Stimulated activated CD4-positive, alpha-beta T cell treated with anti-CD3 and anti-CD28 coated beads, Interleukin-4, amount 100 ng/mL, for 24 hours (primary cell): ENCODE data around the gene TRPM5.

Experiments used
- DNase-seq: peaks from one replicate; pipeline ENCODE4 v3.0.0-alpha.2; 2020

Gene TRPM5

GRCh38 chr11:2435288-2436012 is 8.9 kb downstream of the TRPM5 start:
- no peak for DNase-seq

DNA sequence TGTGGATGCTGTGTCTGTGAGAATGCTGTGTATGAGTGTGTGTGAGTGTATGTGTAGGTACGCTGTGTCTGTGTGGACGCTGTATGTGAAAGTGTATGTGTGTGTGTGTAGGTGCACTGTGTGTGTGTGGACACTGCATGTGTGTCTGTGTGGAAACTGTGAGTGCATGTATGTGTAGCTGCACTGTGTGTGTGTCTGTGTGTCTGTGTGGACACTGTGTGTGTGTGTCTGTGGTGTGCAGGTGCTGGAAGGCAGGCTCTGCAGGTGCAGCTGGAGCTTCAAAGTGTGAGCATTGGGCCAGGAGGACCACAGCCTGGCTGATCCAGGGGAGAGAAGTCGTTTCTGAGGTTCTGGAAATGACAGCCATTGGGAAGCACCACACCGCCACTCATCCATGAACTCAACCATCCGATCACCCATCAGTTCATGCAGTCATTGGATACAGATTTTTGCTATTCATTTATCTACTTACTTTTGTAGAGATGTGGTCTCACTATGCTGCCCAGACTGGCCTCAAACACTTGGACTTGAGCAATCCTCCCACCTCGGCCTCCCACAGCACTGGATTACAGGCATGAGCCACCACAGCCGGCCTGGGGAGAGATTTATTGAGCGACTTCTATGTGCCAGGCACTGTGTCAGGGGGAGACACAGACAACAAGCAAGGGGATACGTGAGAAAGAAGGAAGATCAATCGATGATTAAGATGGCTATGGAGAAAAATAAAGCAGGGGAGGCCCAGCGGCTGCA is 9.6 kb downstream of the TRPM5 start:
- no peak for DNase-seq

DNA sequence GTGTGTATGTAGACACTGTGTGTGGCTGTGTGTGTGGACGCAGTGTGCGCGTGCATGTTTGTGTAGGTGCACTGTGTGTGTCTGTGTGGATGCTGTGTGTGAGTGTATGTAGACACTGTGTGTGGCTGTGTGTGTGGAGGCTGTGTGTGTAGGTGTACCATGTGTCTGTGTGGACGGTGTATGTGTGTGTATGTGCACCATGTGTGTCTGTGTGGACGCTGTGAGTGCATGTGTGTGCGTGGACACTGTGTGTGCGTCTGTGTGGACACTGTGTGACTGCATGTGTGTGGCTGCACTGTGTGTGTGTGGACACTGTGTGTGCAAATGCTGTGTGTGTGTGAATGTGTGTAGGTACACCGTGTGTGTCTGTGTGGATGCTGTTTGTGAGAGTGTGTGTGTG is 10.3 kb downstream of the TRPM5 start:
- no peak for DNase-seq

- no peak for DNase-seq
Measured at GRCh38 chr11:2433106-2433925, 11.0 kb downstream of the TRPM5 start.

GRCh38 chr11:2432628-2433071 is 11.7 kb downstream of the TRPM5 start:
- no peak for DNase-seq

DNA sequence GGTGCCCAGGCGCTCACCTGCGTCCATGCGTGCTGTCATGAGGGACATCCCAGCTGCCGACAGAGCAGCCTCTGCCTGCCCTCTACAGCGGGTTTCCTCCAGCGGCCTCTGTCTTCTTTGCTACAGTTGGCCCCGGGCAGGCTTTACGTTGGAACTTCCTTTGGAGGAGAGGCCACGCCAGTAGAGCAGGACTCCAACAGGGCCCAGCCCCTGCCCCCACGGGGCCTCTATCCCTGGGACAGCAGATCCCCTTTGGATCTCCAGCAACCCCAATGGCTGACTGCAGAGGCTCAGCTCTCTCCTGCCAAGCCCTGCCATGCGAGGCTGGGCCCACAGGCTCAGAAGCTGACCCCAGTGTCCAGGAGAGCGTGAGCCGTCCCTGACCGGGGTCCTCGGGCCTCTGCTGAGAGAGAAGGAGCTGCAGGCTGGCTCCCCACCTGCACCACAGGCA is 12.1 kb downstream of the TRPM5 start:
- no peak for DNase-seq

- DNase-seq, result no peak
Measured at GRCh38 chr11:2431395-2431794, 12.9 kb downstream of the TRPM5 start.

GRCh38 chr11:2428322-2428795 is 16.0 kb downstream of the TRPM5 start:
- peak; percentile 91 for DNase-seq

DNA sequence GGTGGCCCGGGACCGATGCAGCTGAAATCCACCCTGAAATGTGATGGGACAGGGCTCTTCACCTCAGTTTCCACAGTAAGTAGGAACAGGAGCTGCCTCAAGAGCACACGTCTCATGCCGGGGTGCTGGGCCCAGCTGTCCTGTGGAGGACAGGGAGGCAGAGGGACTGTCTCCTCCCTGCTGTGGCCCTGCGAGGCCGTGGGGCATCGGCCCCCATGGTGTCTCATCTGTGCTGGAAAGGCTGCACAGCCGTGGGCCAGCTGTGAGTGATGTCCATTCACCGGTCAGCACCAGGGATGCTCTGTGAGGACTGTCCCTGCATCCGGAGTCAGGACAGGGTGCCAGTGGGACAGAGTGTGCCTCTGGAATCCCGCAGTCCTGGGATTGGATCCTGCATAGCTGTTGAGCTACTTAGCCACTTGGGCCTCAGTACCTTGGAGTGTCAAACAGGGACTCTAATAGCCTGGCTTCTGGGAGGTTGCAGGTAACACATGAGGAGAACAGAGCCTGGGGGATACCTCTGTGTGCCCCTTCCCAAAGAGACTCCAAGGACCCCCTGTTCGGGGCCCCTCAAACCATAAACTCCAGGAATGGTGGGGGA is 16.5 kb downstream of the TRPM5 start:
- DNase-seq, result no peak

DNA sequence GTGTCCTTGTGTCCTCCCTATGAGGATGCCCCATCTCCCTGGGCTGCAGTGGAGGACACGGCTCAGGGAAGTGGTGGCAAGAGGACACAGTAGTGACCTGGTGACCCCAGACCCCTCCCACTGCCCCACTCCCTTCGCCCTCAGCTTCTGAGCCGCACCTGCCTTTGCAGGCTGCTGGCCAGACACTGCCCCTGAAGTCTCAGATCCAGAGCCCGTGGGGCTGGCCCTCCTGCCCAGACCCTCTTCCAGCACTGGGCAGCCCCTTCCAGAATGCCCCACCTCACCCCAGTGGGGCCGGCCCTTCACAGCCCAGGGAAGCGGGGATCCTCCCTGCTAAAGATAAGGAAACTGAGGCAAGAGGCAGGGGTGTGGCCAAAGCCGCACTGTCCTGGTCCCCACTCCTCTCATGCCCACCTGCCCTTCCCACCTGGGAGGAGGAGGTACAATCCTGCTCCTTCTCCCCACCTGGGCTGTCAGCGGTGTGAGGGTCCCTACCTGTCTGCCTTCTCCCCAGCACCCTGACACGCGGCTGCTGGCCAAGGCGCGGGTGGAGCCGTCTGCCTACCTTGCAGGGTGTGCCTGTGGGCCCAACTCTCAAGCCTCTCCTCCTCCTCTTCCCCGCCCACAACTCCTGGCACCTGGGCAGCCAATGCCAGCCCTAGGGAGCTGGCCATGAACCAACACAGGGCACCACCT is 17.3 kb downstream of the TRPM5 start:
- DNase-seq, result no peak

DNA sequence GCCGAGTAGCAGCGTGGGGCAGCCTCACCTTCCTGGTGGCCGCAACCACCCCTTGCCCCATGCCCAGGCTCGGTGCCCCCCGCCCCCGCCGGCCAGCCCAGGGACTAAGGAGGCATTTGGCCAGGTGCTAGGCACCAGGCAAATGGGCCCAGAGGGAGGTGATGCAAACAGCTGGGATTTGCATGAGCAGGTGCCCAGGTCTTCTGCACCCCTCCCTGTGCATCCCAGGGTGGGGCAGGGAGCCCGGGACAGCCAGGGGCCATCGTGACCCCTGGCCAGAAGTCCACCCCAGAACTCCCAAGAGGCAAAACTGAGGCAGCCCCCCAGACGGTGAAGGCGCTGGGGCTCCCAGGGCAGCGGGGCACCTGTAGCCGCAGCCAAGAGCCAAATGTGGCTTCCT is 18.1 kb downstream of the TRPM5 start:
- no peak for DNase-seq

- DNase-seq, result no peak
Measured at GRCh38 chr11:2425506-2425905, 18.8 kb downstream of the TRPM5 start.

- DNase-seq, result no peak
Measured at GRCh38 chr11:2424811-2425495, 19.4 kb downstream of the TRPM5 start.

DNA sequence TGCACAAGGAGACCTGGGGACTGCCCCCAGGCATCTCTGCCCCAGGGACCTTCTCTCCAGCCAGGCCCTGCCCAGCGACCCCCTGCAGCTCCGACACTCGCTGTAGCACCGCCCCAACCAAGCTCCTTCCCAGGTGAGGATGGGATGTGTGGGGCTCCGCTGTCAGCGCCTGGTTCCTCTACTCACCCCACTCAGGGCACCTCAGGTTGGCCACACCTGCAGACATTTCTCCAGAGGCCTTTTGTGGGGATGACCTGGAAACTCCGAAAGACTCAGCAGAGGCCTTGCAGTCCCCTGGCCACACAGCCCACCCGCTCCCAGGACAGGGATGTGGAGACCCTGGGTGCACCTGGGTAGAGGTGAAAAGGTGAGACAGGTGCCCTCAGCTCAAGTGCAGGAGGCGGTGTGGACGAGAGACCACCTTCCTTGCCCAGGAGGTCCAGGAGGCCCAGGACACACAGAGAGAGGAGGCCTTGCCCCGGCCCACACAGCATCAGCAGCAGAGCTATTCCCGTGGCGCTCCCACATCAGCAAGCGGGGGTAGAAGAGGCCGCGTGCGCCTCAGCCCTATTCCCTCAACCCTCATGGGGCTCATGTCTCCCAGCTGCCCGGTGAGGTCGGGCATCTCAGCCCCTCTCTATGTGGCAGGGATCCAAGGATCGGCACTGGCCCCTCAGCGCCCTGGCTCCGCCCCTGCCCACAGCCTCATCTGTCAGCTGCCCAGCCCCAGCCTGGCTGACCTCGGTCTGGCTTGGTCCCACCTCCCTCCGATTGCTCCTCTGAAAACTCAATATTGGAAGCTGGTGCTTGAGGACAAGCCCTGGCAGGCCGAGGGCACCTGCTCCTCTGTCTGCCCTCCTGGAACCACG is 20.9 kb downstream of the TRPM5 start:
- DNase-seq, result no peak

DNA sequence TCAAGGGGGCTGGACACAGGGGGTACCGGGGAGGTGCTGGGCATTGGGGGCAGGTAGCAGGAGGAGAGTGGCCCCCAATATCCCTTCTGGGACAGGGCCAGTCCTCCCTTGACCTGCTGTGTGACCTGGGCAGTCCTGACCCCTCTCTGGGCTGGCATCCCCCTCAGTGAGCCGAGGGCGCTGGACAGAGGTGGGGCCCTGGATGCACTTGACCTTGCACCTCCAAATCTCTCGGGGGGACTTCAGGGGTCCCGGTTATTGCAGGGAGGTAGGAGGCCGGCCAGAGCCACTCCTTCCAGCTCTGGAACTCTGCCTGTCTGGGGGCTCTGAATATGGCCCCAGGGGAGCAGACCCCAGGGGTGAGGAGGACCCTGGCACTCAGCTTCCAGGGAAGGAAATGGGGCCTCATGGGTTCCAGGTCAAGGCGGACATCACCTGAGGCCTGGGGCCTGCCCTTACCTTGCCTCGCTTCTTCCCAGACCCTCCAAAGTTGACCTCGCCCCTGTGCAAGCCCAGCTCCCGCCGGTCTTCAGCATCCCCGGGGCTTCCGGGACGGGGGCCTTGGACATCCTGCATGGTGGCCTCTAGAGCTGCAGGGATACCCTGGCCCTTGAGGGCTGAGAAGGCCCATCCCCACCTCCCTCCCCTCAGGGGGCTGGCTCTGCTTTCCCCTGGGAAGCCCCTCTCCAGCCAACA is 21.7 kb downstream of the TRPM5 start:
- DNase-seq, result no peak

GRCh38 chr11:2421996-2422395 is 22.3 kb downstream of the TRPM5 start:
- no peak for DNase-seq

- no peak for DNase-seq
Measured at GRCh38 chr11:2421226-2421994, 22.9 kb downstream of the TRPM5 start.

GRCh38 chr11:2420502-2421225 is 23.6 kb downstream of the TRPM5 start:
- DNase-seq, result peak; percentile 74
